Erythroblast (primary cell): Measurements from ENCODE around the gene CCDC102A.

ENCODE experiments used
- DNase-seq, 2 experiments: peaks; one replicate each; lab custom pipeline; 2025; lab: John Stamatoyannopoulos, UW
- GATA1 ChIP-seq: IDR thresholded peaks from 2 replicates; pipeline ENCODE4 v1.6.1; 2011; ENCODE audit warnings: low read depth, mild to moderate bottlenecking, control low read depth, low read length, moderate library complexity
- POLR2A ChIP-seq: IDR thresholded peaks from 2 replicates; pipeline ENCODE4 v1.6.1; 2011; ENCODE audit warnings: mild to moderate bottlenecking, low read length

Gene CCDC102A

DNA sequence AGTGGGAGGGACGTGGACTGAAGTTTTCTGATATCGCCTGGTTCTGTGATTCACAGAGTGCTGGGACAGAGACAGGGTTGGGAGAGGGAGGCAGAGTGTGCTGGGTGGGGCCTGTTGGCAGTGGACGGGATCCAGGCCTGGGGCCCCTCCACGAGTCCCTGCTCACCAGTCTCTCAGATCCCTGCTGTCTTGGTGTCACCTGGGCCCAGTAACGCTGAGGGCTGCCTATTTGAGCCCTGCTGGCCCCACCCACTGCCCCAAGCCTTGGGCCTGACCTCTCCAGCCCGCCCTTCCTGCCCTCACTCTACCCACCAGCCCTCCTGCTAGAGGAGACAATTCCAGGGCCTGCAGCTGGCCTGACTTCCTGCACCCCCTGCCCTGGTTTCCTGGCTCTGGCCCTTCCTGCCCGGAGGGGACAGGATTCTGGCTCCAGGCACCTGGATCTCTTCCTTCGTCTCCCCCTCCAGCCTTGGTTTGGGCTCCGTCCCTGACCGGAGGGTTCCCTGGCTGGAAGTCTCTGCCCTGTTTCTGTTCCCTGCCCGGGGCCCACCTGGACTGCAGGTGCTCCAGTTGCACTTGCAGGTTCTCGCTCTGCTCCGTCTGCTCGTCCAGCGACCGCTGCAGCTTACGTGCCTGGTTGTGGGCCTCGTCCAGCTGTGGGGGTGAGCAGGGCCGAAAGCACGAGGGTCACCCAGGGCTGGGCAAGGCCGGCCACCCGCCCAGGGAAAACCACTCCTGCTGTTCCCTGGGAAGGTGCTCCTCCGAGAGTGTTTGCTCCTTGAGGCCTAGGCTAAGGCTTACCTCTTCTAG lies 21.4 kb downstream of the CCDC102A start:
- TF ChIP-seq GATA1 (no peak), POLR2A (no peak)
- DNase-seq: no peak

- DNase-seq: no peak
- no peak for TF ChIP-seq GATA1
- no peak for TF ChIP-seq POLR2A
Observed at GRCh38 chr16:57514371-57514770, 22.0 kb downstream of the CCDC102A start.

GRCh38 chr16:57513371-57514102 lies 22.8 kb downstream of the CCDC102A start:
- DNase-seq: no peak
- TF ChIP-seq POLR2A (no peak), GATA1 (no peak)

- no peak for DNase-seq
- TF ChIP-seq GATA1 (no peak), POLR2A (no peak)
Observed at GRCh38 chr16:57512296-57513001, 23.9 kb downstream of the CCDC102A start.

DNA sequence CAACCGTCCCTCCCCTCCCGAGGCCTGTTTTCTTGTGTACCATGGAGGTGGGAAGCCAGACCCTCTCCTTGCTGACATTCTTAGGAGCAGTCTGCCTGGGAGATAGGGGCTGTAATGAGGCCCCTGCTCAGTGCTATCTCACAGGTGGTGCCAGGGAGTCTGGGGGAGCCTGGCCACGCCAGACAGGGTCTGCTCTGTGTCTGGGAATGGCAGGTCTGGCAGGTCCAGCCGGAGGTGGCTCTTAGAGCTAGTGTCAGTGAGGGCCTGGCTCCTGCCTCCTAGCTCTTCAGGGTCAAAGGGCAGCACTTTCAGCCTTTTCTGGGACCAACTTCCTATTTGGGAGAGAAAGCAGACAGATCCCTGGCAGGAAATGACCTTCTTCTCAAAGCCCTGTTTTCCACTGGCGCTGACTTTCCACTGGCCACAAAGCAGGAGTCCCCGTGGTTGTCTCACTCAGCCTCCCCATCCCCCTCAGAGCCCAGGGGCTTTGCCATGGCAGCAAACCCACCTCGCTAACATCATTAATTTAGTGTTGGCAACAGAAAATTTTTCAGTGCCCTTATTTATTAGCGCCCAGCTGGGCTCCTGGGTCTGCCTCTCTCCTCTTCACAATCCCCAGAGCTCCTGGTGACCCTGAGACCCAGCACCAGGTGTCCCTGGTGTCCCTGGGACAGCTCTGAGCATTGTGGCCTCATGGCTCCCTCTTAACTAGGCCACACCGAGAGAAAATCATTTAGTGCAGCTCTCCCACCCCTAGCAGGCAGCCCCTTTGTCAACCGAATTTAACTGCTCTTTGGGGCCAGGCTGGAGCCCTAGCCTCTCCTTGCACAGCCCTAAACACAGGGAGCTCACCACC lies 26.1 kb downstream of the CCDC102A start:
- no peak for DNase-seq

DNA sequence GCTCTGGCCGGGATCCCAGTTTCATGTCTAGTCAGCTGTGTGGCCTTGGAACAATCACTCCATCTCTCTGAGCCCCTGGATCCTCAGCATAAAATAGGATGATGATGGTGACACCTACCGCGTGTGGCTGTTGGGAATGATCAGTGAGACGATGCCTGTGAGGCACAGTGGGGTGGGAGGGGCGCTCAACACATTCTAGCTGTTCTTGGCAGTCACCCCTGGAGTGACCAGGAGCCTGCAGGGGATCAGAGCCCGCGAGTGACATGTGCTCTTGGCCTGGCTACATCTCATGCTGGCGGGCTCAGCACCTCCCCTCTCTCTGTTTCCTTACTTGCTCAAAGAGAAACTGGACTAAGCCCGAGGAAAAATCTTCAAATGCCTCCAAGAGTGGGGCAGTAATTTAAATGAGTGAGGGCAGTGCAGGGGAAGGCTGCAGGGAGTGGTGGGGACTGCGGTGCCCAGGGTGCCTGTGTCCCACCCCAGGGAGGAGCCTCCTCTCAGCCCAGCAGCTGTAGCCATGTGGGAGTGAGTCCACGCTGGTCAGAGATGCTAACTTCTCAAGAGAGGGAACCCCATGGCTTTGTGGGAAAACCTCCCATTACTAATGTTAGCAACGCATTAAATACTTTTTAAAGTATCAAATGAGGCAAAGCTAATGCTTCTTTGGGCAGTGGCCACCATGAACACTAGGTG lies 27.0 kb downstream of the CCDC102A start:
- TF ChIP-seq POLR2A (no peak), GATA1 (no peak)

More for the DNA sequence above, 26.1 kb downstream of the CCDC102A start:
- no peak for TF ChIP-seq POLR2A
- TF ChIP-seq GATA1: no peak

GRCh38 chr16:57508035-57508425 lies 28.3 kb downstream of the CCDC102A start:
- no peak for DNase-seq
- TF ChIP-seq POLR2A (no peak), GATA1 (no peak)

More for the DNA sequence above, 27.0 kb downstream of the CCDC102A start:
- no peak for DNase-seq

GRCh38 chr16:57507136-57508034 lies 29.0 kb downstream of the CCDC102A start:
- TF ChIP-seq POLR2A (no peak), GATA1 (no peak)
- DNase-seq: no peak

DNA sequence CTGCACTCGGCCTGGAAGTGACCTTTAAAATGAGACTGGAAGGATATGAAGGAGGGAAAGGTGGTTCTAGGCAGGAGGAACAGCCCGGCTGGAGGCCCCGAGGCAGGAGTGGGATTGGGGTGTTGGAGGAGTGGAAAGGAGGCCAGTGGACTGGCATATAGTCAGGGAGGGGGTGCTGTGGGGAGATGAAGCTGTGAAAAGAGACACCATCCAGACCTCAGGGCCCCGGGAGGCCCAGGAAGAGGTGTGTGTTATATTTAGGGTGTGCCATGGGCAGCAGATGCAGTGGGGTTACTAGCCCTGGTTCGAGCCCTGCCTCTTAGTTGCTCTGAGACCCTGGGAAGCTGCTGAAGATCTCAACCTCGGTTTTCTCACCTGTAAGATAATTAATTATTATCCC lies 31.2 kb downstream of the CCDC102A start:
- TF ChIP-seq POLR2A (no peak), GATA1 (no peak)
- DNase-seq: no peak

DNA sequence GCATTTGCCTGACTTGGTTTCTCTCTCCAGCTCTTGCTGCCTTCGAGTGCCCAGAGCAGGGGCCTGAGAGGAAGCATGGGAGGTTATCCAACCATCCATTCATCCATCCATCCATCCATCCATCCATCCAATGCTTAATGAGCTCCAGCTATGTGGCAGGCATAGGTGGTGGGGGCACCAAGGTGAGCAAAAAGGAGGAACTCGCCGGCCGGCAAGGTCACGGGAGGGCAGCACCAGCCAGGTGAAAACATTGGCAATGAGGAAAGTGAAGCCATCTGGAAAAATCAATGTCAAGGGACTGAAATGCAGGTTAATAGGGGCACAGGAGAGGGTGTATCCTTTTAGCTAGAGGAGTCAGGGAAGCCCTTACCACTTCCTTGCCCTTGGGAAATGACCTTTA lies 31.9 kb downstream of the CCDC102A start:
- TF ChIP-seq POLR2A: no peak
- no peak for TF ChIP-seq GATA1
- no peak for DNase-seq

DNA sequence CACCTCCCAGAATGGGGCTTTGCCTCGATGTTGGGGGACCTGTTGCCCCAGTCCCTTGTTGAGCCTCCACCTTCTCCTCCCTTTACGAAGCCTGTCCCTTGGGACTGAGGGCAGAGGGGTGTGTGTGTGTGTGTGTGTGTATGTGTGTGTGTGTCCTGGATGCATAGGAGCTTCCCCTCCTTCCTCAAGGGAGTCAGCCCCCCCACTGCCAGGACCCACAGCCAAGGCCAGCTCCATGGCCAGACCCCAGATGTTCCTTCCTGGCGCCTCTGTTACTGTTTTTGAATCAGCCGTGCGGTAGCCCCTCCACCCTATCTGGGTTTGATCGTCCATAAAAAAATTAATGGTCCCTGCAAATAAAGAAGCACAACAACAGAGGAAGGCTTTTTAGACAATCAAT lies 32.4 kb downstream of the CCDC102A start:
- TF ChIP-seq POLR2A (no peak), GATA1 (no peak)
- no peak for DNase-seq
